ENCODE measurements around the gene DNAJC1. TPM values are rescaled to one million over a fixed set of nuclear protein-coding genes. Genes with fewer than 3 reads are reported as not detected.

Gene DNAJC1
- total RNA-seq, 1 experiment from 2014 or later, result 12.9 TPM

GRCh38 chr10:22043327-22043633 is 39.8 kb upstream of the DNAJC1 start:
- no peak for TF ChIP-seq TCF7L2 (IDR thresholded peaks at IDR 0.05; ENCODE audit: low read depth, low read length)
- TF ChIP-seq, protein P1, sequence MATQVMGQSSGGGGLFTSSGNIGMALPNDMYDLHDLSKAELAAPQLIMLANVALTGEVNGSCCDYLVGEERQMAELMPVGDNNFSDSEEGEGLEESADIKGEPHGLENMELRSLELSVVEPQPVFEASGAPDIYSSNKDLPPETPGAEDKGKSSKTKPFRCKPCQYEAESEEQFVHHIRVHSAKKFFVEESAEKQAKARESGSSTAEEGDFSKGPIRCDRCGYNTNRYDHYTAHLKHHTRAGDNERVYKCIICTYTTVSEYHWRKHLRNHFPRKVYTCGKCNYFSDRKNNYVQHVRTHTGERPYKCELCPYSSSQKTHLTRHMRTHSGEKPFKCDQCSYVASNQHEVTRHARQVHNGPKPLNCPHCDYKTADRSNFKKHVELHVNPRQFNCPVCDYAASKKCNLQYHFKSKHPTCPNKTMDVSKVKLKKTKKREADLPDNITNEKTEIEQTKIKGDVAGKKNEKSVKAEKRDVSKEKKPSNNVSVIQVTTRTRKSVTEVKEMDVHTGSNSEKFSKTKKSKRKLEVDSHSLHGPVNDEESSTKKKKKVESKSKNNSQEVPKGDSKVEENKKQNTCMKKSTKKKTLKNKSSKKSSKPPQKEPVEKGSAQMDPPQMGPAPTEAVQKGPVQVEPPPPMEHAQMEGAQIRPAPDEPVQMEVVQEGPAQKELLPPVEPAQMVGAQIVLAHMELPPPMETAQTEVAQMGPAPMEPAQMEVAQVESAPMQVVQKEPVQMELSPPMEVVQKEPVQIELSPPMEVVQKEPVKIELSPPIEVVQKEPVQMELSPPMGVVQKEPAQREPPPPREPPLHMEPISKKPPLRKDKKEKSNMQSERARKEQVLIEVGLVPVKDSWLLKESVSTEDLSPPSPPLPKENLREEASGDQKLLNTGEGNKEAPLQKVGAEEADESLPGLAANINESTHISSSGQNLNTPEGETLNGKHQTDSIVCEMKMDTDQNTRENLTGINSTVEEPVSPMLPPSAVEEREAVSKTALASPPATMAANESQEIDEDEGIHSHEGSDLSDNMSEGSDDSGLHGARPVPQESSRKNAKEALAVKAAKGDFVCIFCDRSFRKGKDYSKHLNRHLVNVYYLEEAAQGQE (IDR thresholded peaks at IDR 0.05; ENCODE audit: insufficient read depth in 1 of 2, low read depth in 2 of 2, low read length in 1 of 2), result no peak
- TF ChIP-seq, protein P2, sequence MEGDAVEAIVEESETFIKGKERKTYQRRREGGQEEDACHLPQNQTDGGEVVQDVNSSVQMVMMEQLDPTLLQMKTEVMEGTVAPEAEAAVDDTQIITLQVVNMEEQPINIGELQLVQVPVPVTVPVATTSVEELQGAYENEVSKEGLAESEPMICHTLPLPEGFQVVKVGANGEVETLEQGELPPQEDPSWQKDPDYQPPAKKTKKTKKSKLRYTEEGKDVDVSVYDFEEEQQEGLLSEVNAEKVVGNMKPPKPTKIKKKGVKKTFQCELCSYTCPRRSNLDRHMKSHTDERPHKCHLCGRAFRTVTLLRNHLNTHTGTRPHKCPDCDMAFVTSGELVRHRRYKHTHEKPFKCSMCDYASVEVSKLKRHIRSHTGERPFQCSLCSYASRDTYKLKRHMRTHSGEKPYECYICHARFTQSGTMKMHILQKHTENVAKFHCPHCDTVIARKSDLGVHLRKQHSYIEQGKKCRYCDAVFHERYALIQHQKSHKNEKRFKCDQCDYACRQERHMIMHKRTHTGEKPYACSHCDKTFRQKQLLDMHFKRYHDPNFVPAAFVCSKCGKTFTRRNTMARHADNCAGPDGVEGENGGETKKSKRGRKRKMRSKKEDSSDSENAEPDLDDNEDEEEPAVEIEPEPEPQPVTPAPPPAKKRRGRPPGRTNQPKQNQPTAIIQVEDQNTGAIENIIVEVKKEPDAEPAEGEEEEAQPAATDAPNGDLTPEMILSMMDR (IDR thresholded peaks at IDR 0.05), result no peak
- no peak for TF ChIP-seq SIN3A (IDR thresholded peaks at IDR 0.05; ENCODE audit: borderline replicate concordance, insufficient read depth, low read depth, low read length)
- no peak for TF ChIP-seq POLR2AphosphoS5 (IDR thresholded peaks at IDR 0.05; ENCODE audit: low read depth, low read length)
- no peak for ATAC-seq
- POLR2A ChIA-PET, result no interaction called here

GRCh38 chr10:22042557-22043326 is 39.2 kb upstream of the DNAJC1 start:
- Histone ChIP-seq H3K4me1 (ENCODE audit: control insufficient read depth, insufficient read depth, low read length) (no peaks in the 10 kb centered on the region; the same call in 1 of the 2 replicates), H3K4me3 (ENCODE audit: low read depth in 2 of 2, low read length in 2 of 2) (peak overlapping the region in 1 of 2 experiments; percentile 42; a peak in 2 of 4 replicates), H3K27me3 (ENCODE audit: control insufficient read depth, insufficient read depth, low read length) (no peaks in the 10 kb centered on the region), H3K9me3 (ENCODE audit: control insufficient read depth, insufficient read depth, low read depth, low read length) (no peaks in the 10 kb centered on the region), H3K27ac (ENCODE audit: low read length) (no peak overlapping the region), H3K36me3 (ENCODE audit: control insufficient read depth, insufficient read depth, low read length) (no peaks in the 10 kb centered on the region)
- intact Hi-C loops (cut with micrococcal nuclease; ENCODE audit: unreplicated experiment), result no loop called here
- DNase-seq (ENCODE audit: low read depth, low spot score), result no peak
- ChIA-PET POLR2A (no interaction called here), CTCF (no interaction called here)
- TF ChIP-seq, protein P2 (IDR thresholded peaks at IDR 0.05), result no peak
- TF ChIP-seq POLR2AphosphoS5 (IDR thresholded peaks at IDR 0.05; ENCODE audit: low read depth, low read length) (no peak), TCF7L2 (IDR thresholded peaks at IDR 0.05; ENCODE audit: low read depth, low read length) (no peak), SIN3A (IDR thresholded peaks at IDR 0.05; ENCODE audit: borderline replicate concordance, insufficient read depth, low read depth, low read length) (no peak)
- TF ChIP-seq, protein P1 (IDR thresholded peaks at IDR 0.05; ENCODE audit: insufficient read depth in 1 of 2, low read depth in 2 of 2, low read length in 1 of 2), result no peak
- peak; percentile 68 for ATAC-seq
- no TSS peak for BruUV-seq (replicated peaks)
- in situ Hi-C loops (cut with HindIII; ENCODE audit: low pct_unique_long_range_greater_than_20kb, low sequenced_read_pairs), result no loop called here

More at GRCh38 chr10:22043327-22043633, 39.8 kb upstream of the DNAJC1 start:
- CTCF ChIA-PET, result no interaction called here
- Histone ChIP-seq H3K9me3 (ENCODE audit: control insufficient read depth, insufficient read depth, low read depth, low read length) (no peaks in the 10 kb centered on the region), H3K4me1 (ENCODE audit: control insufficient read depth, insufficient read depth, low read length) (no peaks in the 10 kb centered on the region; the same call in 1 of the 2 replicates), H3K27ac (ENCODE audit: low read length) (no peak overlapping the region), H3K36me3 (ENCODE audit: control insufficient read depth, insufficient read depth, low read length) (no peaks in the 10 kb centered on the region), H3K27me3 (ENCODE audit: control insufficient read depth, insufficient read depth, low read length) (no peaks in the 10 kb centered on the region), H3K4me3 (ENCODE audit: low read depth in 2 of 2, low read length in 2 of 2) (peak overlapping the region in 1 of 2 experiments; percentile 42; a peak in 2 of 4 replicates)
- intact Hi-C loops (cut with micrococcal nuclease; ENCODE audit: unreplicated experiment), result no loop called here
- in situ Hi-C loops (cut with HindIII; ENCODE audit: low pct_unique_long_range_greater_than_20kb, low sequenced_read_pairs), result no loop called here
- BruUV-seq (replicated peaks), result no TSS peak
- DNase-seq (ENCODE audit: low read depth, low spot score), result no peak

All from Panc1 (cell line).